Fibroblast of lung (primary cell): ENCODE data around the gene CES5A.

Source experiments
- EZH2 ChIP-seq: IDR thresholded peaks from 2 replicates; pipeline ENCODE4 v1.5.1; 2012; ENCODE audit warnings: low read length, control low read depth, mild to moderate bottlenecking; ENCODE audit errors: missing control alignments
- TF ChIP-seq, protein P1 (sequence below), 2 donors: IDR thresholded peaks in 1 of 2; conservative IDR thresholded peaks in 1 of 2; 1 replicate in 1 of 2; 2 replicates in 1 of 2; pipeline ENCODE4 v1.5.1; 2011 to 2012; ENCODE audit warnings: low read length in 2 of 2, control low read depth in 1 of 2, inconsistent platforms in 1 of 2, low read depth in 1 of 2, mild to moderate bottlenecking in 1 of 2

DNA sequence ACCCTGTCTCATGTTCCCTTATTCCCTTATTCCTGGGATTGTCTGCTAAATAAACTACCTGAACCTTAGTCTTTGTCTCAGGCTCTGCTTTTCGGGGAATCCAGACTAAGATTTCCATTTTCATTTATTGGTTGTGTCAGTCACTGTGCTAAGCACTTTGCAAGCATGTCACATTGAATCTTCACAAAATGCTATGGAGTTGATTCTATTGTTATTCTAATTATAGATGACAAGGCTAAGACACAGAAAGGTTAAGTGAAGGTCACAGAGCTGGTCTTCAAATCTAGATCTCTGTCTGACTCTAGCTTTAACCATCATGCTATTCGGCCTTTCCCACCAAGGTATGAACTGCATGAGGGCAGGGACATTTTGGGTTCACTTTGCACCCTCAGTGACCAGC, 13.4 kb upstream of the CES5A start:
- TF ChIP-seq, protein P1, sequence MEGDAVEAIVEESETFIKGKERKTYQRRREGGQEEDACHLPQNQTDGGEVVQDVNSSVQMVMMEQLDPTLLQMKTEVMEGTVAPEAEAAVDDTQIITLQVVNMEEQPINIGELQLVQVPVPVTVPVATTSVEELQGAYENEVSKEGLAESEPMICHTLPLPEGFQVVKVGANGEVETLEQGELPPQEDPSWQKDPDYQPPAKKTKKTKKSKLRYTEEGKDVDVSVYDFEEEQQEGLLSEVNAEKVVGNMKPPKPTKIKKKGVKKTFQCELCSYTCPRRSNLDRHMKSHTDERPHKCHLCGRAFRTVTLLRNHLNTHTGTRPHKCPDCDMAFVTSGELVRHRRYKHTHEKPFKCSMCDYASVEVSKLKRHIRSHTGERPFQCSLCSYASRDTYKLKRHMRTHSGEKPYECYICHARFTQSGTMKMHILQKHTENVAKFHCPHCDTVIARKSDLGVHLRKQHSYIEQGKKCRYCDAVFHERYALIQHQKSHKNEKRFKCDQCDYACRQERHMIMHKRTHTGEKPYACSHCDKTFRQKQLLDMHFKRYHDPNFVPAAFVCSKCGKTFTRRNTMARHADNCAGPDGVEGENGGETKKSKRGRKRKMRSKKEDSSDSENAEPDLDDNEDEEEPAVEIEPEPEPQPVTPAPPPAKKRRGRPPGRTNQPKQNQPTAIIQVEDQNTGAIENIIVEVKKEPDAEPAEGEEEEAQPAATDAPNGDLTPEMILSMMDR (conservative IDR thresholded peaks at IDR 0.05 in 1 of 2, IDR thresholded peaks at IDR 0.05 in 1 of 2; ENCODE audit: low read depth in 1 of 2, low read length in 2 of 2), result no peak
- TF ChIP-seq EZH2, result no peak
